Nephron (organoid): ENCODE results near the gene APMAP.
"Not testable (repeated sequence)": the region's sequence is repeated elsewhere in the genome, so short reads cannot be mapped to it uniquely, and the experiment has no call there.

Experiments used
- H3K27ac Mint-ChIP-seq, 3 experiments: 2 replicates each; pipeline ENCODE4 v1.8.0; 2020; ENCODE audit warnings: mixed read lengths in 3 of 3, mild to moderate bottlenecking in 2 of 3, moderate library complexity in 1 of 3
- H3K27me3 Mint-ChIP-seq: 2 replicates; pipeline ENCODE4 v1.8.0; 2021; ENCODE audit warnings: low read depth, mild to moderate bottlenecking, moderate library complexity, mixed read lengths
- H3K36me3 Mint-ChIP-seq: 2 replicates; pipeline ENCODE4 v1.8.0; 2020; ENCODE audit warnings: low read depth, mixed read lengths
- H3K4me1 Mint-ChIP-seq: 2 replicates; pipeline ENCODE4 v1.8.0; 2020; ENCODE audit warnings: mixed read lengths
- H3K4me3 Mint-ChIP-seq, 3 experiments: 2 replicates each; pipeline ENCODE4 v1.8.0; 2020; ENCODE audit warnings: mild to moderate bottlenecking in 3 of 3, mixed read lengths in 3 of 3, moderate library complexity in 2 of 3
- H3K9me3 Mint-ChIP-seq: 2 replicates; pipeline ENCODE4 v1.8.0; 2020; ENCODE audit warnings: mixed read lengths
- TF ChIP-seq, protein P1 (sequence below), 3 experiments: fragments of 200-600 bp; sonication (generic); IDR thresholded peaks; one replicate each; pipeline ENCODE4 v1.5.0; 2021; ENCODE audit warnings: antibody characterized with exemption in 3 of 3; ENCODE audit not compliant: unreplicated experiment in 3 of 3

The APMAP gene

GRCh38 chr20:25003002-25003401 lies 10.5 kb upstream of the APMAP start:
- Mint-ChIP-seq H3K4me1 (no peaks in the 10 kb centered on the region), H3K9me3 (peaks cover 4% of the 10 kb centered on the region), H3K27ac (no peak overlapping the region), H3K27me3 (peaks cover 23% of the 10 kb centered on the region), H3K4me3 (no peak overlapping the region), H3K36me3 (no peaks in the 10 kb centered on the region)
- TF ChIP-seq, protein P1, sequence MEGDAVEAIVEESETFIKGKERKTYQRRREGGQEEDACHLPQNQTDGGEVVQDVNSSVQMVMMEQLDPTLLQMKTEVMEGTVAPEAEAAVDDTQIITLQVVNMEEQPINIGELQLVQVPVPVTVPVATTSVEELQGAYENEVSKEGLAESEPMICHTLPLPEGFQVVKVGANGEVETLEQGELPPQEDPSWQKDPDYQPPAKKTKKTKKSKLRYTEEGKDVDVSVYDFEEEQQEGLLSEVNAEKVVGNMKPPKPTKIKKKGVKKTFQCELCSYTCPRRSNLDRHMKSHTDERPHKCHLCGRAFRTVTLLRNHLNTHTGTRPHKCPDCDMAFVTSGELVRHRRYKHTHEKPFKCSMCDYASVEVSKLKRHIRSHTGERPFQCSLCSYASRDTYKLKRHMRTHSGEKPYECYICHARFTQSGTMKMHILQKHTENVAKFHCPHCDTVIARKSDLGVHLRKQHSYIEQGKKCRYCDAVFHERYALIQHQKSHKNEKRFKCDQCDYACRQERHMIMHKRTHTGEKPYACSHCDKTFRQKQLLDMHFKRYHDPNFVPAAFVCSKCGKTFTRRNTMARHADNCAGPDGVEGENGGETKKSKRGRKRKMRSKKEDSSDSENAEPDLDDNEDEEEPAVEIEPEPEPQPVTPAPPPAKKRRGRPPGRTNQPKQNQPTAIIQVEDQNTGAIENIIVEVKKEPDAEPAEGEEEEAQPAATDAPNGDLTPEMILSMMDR (IDR thresholded peaks at IDR 0.05; ENCODE audit: unreplicated experiment in 3 of 3), result no peak

DNA sequence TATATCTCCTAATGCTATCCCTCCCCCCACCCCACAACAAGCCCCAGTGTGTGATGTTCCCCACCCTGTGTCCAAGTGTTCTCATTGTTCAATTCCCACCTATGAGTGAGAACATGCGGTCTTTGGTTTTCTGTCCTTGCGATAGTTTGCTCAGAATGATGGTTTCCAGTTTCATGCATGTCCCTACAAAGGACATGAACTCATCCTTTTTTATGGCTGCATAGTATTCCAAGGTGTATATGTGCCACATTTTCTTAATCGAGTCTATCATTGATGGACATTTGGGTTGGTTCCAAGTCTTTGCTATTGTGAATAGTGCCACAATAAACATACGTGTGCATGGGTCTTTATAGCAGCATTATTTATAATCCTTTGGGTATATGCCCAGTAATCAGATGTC lies 8.8 kb upstream of the APMAP start:
- not testable (repeated sequence) for H3K4me3 Mint-ChIP-seq, H3K9me3 Mint-ChIP-seq, H3K27ac Mint-ChIP-seq, H3K4me1 Mint-ChIP-seq, H3K36me3 Mint-ChIP-seq
- peaks cover 35% of the 10 kb centered on the region for H3K27me3 Mint-ChIP-seq

GRCh38 chr20:25000268-25000801 lies 7.8 kb upstream of the APMAP start:
- TF ChIP-seq, protein P1 (IDR thresholded peaks at IDR 0.05; ENCODE audit: unreplicated experiment in 3 of 3), result no peak
- H3K27me3 Mint-ChIP-seq, result peaks cover 38% of the 10 kb centered on the region
- H3K9me3 Mint-ChIP-seq, result peaks cover 4% of the 10 kb centered on the region
- H3K27ac Mint-ChIP-seq, result no peak overlapping the region
- no peak overlapping the region for H3K4me3 Mint-ChIP-seq
- no peaks in the 10 kb centered on the region for H3K36me3 Mint-ChIP-seq
- no peaks in the 10 kb centered on the region for H3K4me1 Mint-ChIP-seq

- no peak overlapping the region for H3K27ac Mint-ChIP-seq
- H3K4me1 Mint-ChIP-seq, result peaks cover 7% of the 10 kb centered on the region
- peaks cover 4% of the 10 kb centered on the region for H3K9me3 Mint-ChIP-seq
- H3K27me3 Mint-ChIP-seq, result peaks cover 38% of the 10 kb centered on the region
- TF ChIP-seq, protein P1 (IDR thresholded peaks at IDR 0.05; ENCODE audit: unreplicated experiment in 3 of 3), result no peak
- H3K4me3 Mint-ChIP-seq, result no peak overlapping the region
- H3K36me3 Mint-ChIP-seq, result no peaks in the 10 kb centered on the region
Observed at GRCh38 chr20:24999568-24999967, 7.0 kb upstream of the APMAP start.

DNA sequence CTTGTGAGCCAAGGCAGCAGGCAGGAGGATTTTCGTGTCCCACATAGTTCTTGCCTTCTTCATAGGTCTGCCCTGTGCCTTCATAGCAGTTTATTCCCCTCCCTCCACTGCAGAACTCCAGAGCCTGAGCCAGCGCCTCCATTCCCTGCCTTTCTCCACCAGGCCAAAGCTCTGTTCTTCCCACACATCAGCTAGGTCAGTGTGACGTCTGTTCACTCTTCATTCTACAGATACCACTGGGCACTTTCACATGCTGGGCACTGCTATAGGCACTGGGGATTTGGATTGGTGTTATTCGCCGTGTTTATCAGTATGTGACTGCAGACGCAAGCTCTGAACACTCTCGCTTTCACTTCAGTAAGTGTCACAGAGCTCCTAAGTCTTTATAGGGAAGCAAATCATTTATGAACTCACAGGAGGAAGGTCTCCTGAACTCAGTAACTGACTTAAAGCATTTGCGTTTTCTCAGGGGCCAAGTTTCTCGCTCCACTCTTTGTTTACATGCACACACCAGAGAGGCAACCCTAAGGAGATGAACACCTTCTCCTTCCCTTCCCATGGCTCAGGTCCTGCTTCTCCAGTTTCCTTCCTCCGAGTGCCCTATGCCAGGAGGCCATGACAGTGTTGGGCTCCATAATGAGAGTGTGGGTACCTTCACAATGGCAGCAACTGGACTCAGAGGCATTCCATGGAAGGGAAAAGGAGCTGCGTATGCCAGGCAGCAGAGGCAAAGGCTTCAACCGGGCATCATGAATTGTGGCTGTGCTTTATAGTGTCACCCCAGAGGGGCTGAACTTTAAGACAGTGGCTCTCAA lies 6.3 kb upstream of the APMAP start:
- Mint-ChIP-seq H3K4me3 (no peak overlapping the region), H3K9me3 (peaks cover 4% of the 10 kb centered on the region), H3K27ac (no peak overlapping the region), H3K27me3 (peaks cover 38% of the 10 kb centered on the region), H3K4me1 (peaks cover 12% of the 10 kb centered on the region), H3K36me3 (no peaks in the 10 kb centered on the region)
- TF ChIP-seq, protein P1 (IDR thresholded peaks at IDR 0.05; ENCODE audit: unreplicated experiment in 3 of 3), result no peak

DNA sequence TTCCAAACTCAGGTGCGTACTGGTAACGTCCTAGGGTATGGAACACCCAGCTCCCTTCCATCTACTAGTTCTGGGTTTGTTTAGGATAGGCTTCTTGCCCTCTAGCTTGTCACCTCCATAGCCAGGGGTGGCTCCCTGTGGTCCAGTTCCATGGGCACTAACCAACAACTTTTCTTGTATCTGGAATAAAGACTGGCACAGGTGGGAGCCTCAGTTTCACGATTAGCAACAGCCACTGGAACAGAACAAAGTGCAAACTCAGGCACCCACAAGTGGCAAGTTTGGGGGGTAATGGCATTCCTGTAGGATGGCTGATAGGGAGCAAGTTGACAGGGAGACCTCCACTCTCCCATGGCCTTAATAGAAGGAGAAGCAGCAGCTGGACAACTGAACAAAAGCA lies 5.6 kb upstream of the APMAP start:
- no peak overlapping the region for H3K4me3 Mint-ChIP-seq
- H3K4me1 Mint-ChIP-seq, result peaks cover 19% of the 10 kb centered on the region
- H3K27me3 Mint-ChIP-seq, result peaks cover 38% of the 10 kb centered on the region
- no peak overlapping the region for H3K27ac Mint-ChIP-seq
- TF ChIP-seq, protein P1 (IDR thresholded peaks at IDR 0.05; ENCODE audit: unreplicated experiment in 3 of 3), result no peak
- no peaks in the 10 kb centered on the region for H3K36me3 Mint-ChIP-seq
- H3K9me3 Mint-ChIP-seq, result peaks cover 4% of the 10 kb centered on the region
